GM18498 (cell line): ENCODE results near the gene CAMK2A.
"Not testable (repeated sequence)": the region's sequence is repeated elsewhere in the genome, so short reads cannot be mapped to it uniquely, and the experiment has no call there.

Experiments used
- ATAC-seq: cut with Tn5 transposase; IDR thresholded peaks from one replicate; pipeline ENCODE4 v1.9.1; 2021; ENCODE audit warnings: mild to moderate bottlenecking, moderate library complexity; ENCODE audit not compliant: unreplicated experiment

CAMK2A gene

DNA sequence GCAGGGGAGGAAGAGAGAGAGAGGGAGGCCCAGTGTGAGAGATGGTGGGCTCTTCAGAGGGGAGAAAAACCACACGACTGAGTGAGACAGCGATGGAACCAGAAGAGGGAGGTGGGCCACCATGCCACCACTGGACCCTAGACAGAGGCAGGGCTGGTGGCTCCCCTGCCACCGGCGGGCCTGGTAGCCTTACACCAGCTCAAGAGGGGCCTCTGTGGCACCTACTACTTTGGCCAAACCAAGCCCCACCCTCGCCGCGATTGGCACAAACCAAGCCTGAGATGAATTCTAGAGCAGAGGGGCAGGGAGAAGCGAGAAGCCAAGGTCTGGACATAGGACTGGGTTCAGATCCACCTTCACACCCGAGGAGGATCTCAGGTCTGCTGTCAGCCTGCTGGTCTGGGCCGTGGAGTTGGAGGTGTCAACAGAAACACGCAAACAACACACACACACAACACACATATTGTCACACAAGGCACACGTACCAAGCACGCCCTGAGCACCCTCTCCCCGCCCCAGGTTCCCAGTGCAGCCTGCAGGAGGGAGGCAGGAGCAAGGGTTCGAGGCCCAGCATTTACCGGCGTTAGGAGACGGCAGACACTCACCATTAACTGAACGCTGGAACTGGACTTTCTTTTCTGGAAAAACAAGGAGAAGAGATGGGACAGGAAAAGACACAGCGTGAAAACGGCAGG, 50.3 kb downstream of the CAMK2A start:
- ATAC-seq: no peak

- ATAC-seq: no peak
Measured at GRCh38 chr5:150238646-150239045, 50.9 kb downstream of the CAMK2A start.

- no peak for ATAC-seq
Measured at GRCh38 chr5:150236981-150237754, 52.4 kb downstream of the CAMK2A start.

DNA sequence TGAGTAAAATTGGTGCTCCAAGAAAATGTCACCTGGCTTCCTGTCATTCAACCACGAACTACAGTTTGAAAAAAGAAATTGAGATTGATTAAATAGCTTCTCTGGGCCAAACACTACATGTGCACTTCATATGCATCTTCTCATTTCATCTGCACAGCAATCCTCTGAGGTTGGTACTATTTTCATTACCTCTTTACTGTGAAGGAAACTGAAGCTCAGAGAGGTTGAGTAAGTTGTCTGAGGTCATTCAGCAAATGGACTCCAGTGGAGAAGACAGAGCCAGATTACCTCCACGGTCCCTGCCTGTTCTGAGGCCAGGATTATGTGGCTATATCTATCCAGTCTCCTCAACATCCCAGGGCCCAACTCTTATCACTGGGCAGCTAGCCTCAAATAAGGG, 53.3 kb downstream of the CAMK2A start:
- ATAC-seq: no peak

DNA sequence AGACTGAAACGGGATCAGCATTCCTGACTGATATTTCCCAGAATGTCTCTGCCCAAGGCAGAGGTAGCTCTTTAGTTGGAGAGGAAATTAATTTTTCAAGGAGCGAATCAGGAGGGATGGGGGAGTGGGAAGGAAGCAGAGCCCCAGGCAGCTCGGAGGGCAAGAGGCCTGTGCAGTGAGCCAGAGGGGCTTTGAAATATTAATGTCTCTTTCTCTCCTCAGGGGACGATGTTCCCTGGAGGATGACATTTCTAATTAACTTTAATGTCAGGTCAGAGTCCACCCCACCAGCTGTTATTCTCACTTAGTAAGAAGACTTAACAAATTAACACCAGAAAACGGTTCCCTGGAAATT, 54.1 kb downstream of the CAMK2A start:
- ATAC-seq: no peak

GRCh38 chr5:150234576-150235499, 54.7 kb downstream of the CAMK2A start:
- ATAC-seq: no peak

DNA sequence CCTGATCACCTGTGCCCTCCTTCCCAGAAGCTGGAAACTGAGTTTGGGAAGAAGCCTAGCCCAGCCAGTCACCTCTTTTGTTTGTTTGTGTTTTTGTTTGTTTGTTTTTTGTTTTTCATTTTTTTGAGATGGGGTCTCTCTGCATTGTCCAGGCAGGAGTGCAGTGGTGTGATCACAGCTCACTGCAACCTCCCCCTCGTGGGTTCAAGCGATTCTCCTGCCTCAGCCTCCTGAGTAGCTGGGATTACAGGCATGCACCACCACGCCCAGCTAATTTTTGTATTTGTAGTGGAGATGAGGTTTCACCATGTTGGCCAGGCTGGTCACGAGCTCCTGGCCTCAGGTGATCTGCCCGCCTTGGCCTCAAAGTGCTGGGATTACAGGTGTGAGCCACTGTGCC, 55.9 kb downstream of the CAMK2A start:
- not testable (repeated sequence) for ATAC-seq

DNA sequence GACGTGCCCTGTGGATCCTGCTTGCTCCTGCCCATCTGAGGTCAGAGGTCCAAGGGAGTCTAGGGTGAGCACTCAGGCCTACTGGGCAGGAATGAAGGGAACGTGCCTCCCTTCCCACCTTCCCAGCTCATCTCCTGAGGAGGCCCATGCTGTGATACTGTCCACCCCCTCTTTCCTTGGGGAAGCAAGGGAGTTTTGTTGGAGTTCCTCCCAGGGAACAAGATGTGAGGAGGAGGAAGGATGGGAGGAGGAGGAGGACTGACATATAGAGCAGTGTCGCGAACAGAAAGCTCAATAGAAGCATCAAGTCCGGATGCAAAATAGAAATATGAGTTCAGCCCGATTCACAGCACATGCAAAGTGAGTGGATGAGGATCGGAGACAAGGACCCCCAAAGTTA, 58.7 kb downstream of the CAMK2A start:
- ATAC-seq: no peak

DNA sequence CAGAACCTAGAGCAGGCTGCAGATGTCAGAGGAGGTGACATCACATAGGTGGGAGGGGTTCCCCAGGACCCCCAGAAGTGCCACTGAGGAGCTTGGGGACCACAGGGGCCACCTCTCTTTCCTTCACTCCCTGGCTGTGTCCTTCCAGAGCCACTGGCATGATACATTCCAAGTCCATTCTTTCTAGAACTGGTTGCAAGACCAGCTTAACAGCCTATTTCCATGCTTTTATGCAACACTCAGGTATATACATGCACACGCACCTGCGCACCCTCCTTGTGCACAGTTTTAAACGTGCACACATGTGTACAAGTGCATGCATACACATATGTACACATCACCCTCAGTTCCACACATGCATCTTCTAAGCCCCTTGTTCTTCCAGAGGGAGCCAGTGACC, 60.0 kb downstream of the CAMK2A start:
- no peak for ATAC-seq

DNA sequence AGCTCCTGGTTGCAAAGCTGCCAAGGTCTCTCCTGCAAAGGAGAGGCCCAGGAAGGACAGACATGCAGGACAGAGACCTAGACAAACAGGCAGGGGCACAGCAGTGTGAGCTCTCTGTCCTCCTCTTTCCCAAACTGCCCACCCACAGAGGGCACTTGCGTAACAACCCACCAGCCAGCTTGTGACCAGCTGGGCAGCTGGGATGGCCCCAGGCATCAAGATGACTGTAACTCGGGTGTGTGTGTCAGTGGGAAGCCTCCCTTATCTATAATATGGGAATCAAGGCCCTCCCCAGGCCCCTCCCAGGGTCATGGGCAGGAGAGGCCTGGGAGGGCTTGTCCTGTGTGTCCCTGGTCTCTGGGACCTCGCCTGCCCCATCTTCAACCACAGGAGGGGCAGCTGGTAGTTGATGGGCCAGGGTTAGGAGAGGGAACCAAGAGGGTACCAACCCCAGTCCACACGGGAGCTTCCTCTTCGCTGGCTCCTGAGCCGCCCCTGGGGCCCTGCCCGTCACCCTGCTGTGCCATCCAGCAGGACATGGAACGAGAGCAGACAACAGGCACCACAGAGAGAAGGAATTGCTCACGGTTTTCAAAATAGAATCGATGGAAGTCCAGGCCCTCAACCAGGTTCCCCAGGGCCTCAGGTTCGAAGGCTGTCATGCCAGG, 61.8 kb downstream of the CAMK2A start:
- ATAC-seq: no peak

DNA sequence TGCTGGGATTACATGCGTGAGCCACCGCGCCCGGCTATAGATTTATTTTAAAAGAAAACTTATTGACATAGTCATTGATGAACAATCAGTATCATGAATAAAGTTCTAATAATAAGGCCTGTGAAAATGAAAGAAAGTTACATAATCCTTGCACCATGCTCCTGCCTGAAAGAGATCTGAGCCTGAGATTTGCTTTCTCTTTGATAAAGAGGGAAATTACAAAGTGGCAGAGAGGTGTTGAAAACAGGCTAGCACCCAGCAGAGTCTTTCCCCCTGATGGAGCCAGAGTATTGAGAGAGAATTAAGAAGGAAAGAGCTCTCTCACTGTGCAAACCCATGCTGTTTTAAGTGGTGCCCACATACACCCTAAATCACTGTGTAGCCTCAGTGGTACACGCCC, 62.5 kb downstream of the CAMK2A start:
- no peak for ATAC-seq

GRCh38 chr5:150224483-150225027, 65.0 kb downstream of the CAMK2A start:
- no peak for ATAC-seq

- ATAC-seq: no peak
Measured at GRCh38 chr5:150223474-150223873, 66.1 kb downstream of the CAMK2A start.

- ATAC-seq: no peak
Measured at GRCh38 chr5:150222906-150223305, 66.7 kb downstream of the CAMK2A start.

GRCh38 chr5:150221471-150221870, 68.1 kb downstream of the CAMK2A start:
- ATAC-seq: no peak

GRCh38 chr5:150219861-150220260, 69.7 kb downstream of the CAMK2A start:
- no peak for ATAC-seq

DNA sequence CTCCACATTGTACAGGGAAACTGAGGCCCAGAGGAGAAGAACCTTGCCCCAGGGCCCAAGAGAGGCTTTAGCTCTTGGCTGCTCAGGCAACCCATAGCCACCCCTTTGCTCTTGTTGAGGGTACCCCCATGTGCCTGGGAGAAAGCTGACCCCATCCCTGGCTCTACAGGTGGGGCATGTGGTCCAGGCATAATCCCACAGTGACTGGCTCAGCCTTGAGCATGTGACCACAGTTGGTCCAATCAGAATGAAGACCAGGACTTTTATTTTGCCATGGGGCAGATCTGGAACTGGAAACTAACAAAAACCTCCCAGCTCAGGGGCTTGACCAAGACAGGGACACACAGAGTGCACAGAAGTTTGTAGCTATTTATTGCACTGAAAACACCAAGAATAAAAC, 70.4 kb downstream of the CAMK2A start:
- no peak for ATAC-seq

GRCh38 chr5:150218693-150219035, 70.9 kb downstream of the CAMK2A start:
- ATAC-seq: no peak

DNA sequence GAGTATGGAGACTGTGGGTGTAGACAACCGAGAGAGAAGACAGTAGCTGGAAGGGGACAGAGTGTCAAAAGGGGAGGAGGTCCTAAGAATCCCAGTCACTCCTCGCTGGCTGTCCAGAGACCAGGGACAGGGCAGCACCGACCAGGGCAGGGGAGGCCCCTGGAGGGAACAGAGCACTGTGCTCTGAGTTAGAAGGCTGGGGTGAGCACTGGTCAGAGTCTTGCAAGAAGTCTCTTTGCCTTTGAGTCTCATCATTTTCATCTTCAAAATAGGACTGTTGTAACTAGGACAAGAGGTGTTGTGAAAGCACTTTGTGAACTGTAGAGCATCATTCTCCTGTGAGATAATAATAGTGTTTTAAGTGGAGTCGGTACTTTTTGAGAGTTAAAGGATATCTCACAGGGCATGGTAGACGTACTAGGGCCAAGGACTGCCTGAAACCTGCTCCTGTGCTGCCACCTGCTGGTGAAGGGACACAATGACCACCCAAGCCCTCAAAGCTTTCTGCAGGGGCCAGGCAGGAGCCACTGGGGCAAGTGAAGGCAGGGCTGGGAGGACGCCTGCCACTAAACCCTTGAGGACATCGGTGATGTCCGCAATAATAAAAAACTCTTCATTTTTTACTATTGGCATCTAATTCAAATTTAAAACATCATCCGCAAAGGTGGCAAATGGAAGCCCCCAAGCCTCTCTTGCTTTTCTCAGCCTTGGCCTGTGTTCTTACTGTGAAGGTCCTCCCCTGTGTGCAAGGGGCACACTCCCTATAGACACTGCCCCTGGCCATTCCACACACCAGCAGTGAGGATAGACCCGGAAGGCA, 71.5 kb downstream of the CAMK2A start:
- ATAC-seq: peak; percentile 84

GRCh38 chr5:150217038-150217437, 72.5 kb downstream of the CAMK2A start:
- ATAC-seq: no peak
